GM12891 (cell line): ENCODE measurements around the gene LRRC4B.

Experiments
- PAX5 ChIP-seq: IDR thresholded peaks from 2 replicates; pipeline ENCODE4 v1.6.1; 2011; ENCODE audit warnings: low read length, moderate library complexity, mild to moderate bottlenecking; ENCODE audit not compliant: insufficient read depth, severe bottlenecking
- POLR2A ChIP-seq: IDR thresholded peaks from 2 replicates; pipeline ENCODE4 v1.6.1; 2011; ENCODE audit warnings: low read depth, low read length, control low read depth
- POLR2AphosphoS5 ChIP-seq: IDR thresholded peaks from 2 replicates; pipeline ENCODE4 v1.6.1; 2011; ENCODE audit warnings: low read depth, low read length, control low read depth

GRCh38 chr19:50478901-50479715 is 89.1 kb downstream of the LRRC4B start:
- TF ChIP-seq POLR2A (no peak), PAX5 (no peak), POLR2AphosphoS5 (no peak)
